Coronary artery (tissue), 2 donors: ENCODE results near the gene GABBR2.

Source experiments
- DNase-seq: peaks from one replicate; pipeline ENCODE4 v3.0.0-alpha.2; 2017; ENCODE audit warnings: low spot score
- H3K27ac ChIP-seq, 2 donors: fragments of 200-600 bp; sonication (generic); one replicate each; pipeline ENCODE4 v1.5.1; 2016 to 2019
- H3K4me3 ChIP-seq: fragments of 200-600 bp; sonication (generic); 2 replicates; pipeline ENCODE4 v1.5.1; 2016; ENCODE audit warnings: mild to moderate bottlenecking, moderate library complexity
- CTCF ChIP-seq: fragments of 200-600 bp; sonication (generic); IDR thresholded peaks from one replicate; pipeline ENCODE4 v1.5.1; 2019; ENCODE audit warnings: antibody characterized with exemption

GABBR2 gene

DNA sequence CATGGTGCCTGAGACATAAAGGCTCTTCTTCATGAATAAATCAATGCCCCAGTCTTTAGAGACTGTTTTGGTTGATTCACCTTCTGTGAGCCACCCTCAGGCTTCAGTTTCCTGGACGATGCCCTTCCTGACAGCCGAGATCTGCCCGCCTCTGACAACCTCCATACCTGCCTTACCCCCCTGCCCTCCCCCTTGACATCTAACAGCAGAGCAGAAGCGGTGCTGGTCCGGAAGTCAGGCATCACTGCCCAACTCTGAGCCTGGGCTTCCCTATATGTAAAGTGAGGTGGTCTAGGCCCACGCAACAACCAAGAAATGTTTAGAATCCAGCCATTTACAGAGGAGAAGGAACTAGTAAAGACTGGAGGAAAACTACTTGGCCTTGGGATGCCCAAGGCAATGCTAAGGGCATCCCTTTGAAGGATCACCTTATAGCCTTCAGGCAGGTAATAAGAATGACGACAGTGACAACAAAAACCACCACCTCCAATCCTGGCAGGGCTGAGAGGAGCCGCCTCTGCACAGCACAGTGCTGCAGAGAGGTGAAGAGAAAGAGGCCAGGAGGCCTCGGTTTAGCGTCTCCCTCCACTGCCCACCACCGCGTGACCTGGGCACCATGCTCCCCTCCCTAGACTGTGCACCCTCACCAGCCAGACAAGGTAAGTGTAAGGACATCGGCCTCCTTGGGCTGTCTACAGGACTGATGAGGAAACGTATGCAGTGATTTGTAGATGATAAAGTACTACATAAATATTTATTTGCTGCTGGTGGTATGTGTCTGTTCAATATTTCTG is 35.3 kb upstream of the GABBR2 start:
- Histone ChIP-seq H3K4me3 (no peak overlapping the region), H3K27ac (no peak overlapping the region)
- TF ChIP-seq CTCF = no peak
- no peak for DNase-seq

- no peak overlapping the region for H3K27ac ChIP-seq
- TF ChIP-seq CTCF = no peak
- no peak overlapping the region for H3K4me3 ChIP-seq
- no peak for DNase-seq
These were observed 34.6 kb upstream of the GABBR2 start for GRCh38 chr9:98743329-98743728.

- DNase-seq = no peak
- TF ChIP-seq CTCF = no peak
- H3K27ac ChIP-seq = no peak overlapping the region
- no peak overlapping the region for H3K4me3 ChIP-seq
These were observed 33.9 kb upstream of the GABBR2 start for GRCh38 chr9:98742325-98743280.

GRCh38 chr9:98740226-98740881 is 31.6 kb upstream of the GABBR2 start:
- TF ChIP-seq CTCF = no peak
- no peak overlapping the region for H3K4me3 ChIP-seq
- H3K27ac ChIP-seq = no peak overlapping the region
- no peak for DNase-seq

- no peak for DNase-seq
- Histone ChIP-seq H3K4me3 (no peak overlapping the region), H3K27ac (no peak overlapping the region)
- TF ChIP-seq CTCF = no peak
These were observed 30.0 kb upstream of the GABBR2 start for GRCh38 chr9:98738741-98739140.

DNA sequence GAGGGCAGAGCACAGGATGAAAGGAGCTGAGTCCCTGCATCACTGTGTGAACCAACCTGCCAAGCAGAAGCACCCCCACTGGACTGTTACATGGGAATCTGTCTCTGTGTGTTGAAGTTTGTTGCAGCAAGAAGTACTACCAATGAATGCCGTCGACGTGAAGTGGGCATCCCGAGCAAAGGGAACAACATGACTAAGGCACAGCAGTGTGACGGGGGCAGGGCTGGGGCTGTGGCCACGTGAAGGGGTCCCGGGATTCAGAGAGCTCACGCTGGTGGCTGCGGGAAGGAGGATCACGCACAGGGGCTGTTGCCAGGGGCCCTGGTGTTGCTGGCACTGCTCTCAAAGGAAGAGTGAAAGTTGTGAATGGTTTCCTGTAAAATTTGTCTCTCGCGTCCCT is 27.5 kb upstream of the GABBR2 start:
- H3K27ac ChIP-seq = no peak overlapping the region
- no peak overlapping the region for H3K4me3 ChIP-seq
- TF ChIP-seq CTCF = no peak
- no peak for DNase-seq
